H1 (cell line): Measurements from ENCODE around the gene MAJIN.

Source experiments
- ATF3 ChIP-seq: IDR thresholded peaks from 2 replicates; pipeline ENCODE4 v1.6.1; 2011; ENCODE audit warnings: low read depth, mild to moderate bottlenecking, low read length; ENCODE audit not compliant: insufficient read depth
- BRCA1 ChIP-seq: IDR thresholded peaks from 2 replicates; pipeline ENCODE4 v1.6.1; 2012; ENCODE audit warnings: low read depth, low read length, improper control_type of control experiment
- CHD1 ChIP-seq: IDR thresholded peaks from 2 replicates; pipeline ENCODE4 v1.6.1; 2012; ENCODE audit warnings: low read depth, low read length, improper control_type of control experiment
- CREB1 ChIP-seq: IDR thresholded peaks from 2 replicates; pipeline ENCODE4 v1.6.1; 2012; ENCODE audit warnings: inconsistent platforms
- CTCF ChIP-seq, 3 experiments: IDR thresholded peaks; 1 replicate in 2 of 3; 2 replicates in 1 of 3; pipeline versions ENCODE4 v1.5.1 to v1.6.1; 2011; ENCODE audit warnings: low read length in 3 of 3, mild to moderate bottlenecking in 3 of 3, inconsistent platforms in 2 of 3, low read depth in 1 of 3, moderate library complexity in 1 of 3; ENCODE audit not compliant: insufficient read depth in 1 of 3; ENCODE audit errors: control extremely low read depth in 1 of 3
- EZH2 ChIP-seq: fragments of 200-600 bp; sonication (generic); IDR thresholded peaks from 2 replicates; pipeline ENCODE4 v1.7.1; 2012; ENCODE audit warnings: low read depth, mild to moderate bottlenecking, moderate library complexity, low read length, inconsistent platforms; ENCODE audit not compliant: severe bottlenecking
- POLR2A ChIP-seq, 2 experiments: IDR thresholded peaks; 1 replicate in 1 of 2; 2 replicates in 1 of 2; pipeline ENCODE4 v1.6.1; 2011; ENCODE audit warnings: low read depth in 2 of 2, low read length in 2 of 2, mild to moderate bottlenecking in 2 of 2; ENCODE audit errors: control extremely low read depth in 1 of 2
- POLR2AphosphoS5 ChIP-seq: IDR thresholded peaks from 2 replicates; pipeline ENCODE4 v1.6.1; 2011; ENCODE audit warnings: low read depth, low read length
- RAD21 ChIP-seq, 2 experiments: IDR thresholded peaks in 1 of 2; conservative IDR thresholded peaks in 1 of 2; 2 replicates each; pipeline ENCODE4 v1.6.1; 2011; ENCODE audit warnings: low read depth in 2 of 2, low read length in 2 of 2, improper control_type of control experiment in 1 of 2, inconsistent platforms in 1 of 2, mild to moderate bottlenecking in 1 of 2, moderate library complexity in 1 of 2
- RBBP5 ChIP-seq: IDR thresholded peaks from 2 replicates; pipeline ENCODE4 v1.7.1; 2012; ENCODE audit warnings: low read depth, mild to moderate bottlenecking, inconsistent platforms, low read length, moderate library complexity, borderline replicate concordance
- SP1 ChIP-seq: IDR thresholded peaks from 2 replicates; pipeline ENCODE4 v1.6.1; 2011; ENCODE audit warnings: low read depth, low read length
- TCF12 ChIP-seq: IDR thresholded peaks from 2 replicates; pipeline ENCODE4 v1.6.1; 2011; ENCODE audit warnings: low read depth, mild to moderate bottlenecking, low read length

GRCh38 chr11:64924910-64925284 is 47.0 kb downstream of the MAJIN start:
- TF ChIP-seq POLR2A (IDR thresholded peaks at IDR 0.05; ENCODE audit: control extremely low read depth in 1 of 2, low read depth in 2 of 2, low read length in 2 of 2) (no peak), CTCF (IDR thresholded peaks at IDR 0.05; ENCODE audit: control extremely low read depth in 1 of 3, insufficient read depth in 1 of 3, low read depth in 1 of 3, low read length in 3 of 3) (no peak), EZH2 (no peak), CREB1 (no peak), RBBP5 (no peak), ATF3 (no peak), SP1 (no peak), POLR2AphosphoS5 (no peak), CHD1 (no peak), RAD21 (IDR thresholded peaks at IDR 0.05 in 1 of 2, conservative IDR thresholded peaks at IDR 0.05 in 1 of 2; ENCODE audit: low read depth in 2 of 2, low read length in 2 of 2) (no peak), TCF12 (no peak), BRCA1 (no peak)
